Liver (tissue), 3 donors: ENCODE results near the gene COL7A1.

Experiments used
- CTCF ChIP-seq: fragments of 150-350 bp; IDR thresholded peaks from 2 replicates; pipeline ENCODE4 v1.5.1; 2017; ENCODE audit warnings: improper control_type of control experiment, low read depth, low read length; ENCODE audit not compliant: missing input control
- RAD21 ChIP-seq, 2 donors: IDR thresholded peaks; 2 replicates each; pipeline ENCODE4 v1.6.1; 2016; ENCODE audit warnings: antibody characterized with exemption in 2 of 2, mild to moderate bottlenecking in 2 of 2
- SP1 ChIP-seq: IDR thresholded peaks from 2 replicates; pipeline ENCODE4 v1.6.1; 2018; ENCODE audit warnings: antibody characterized with exemption, mild to moderate bottlenecking
- YY1 ChIP-seq: IDR thresholded peaks from 2 replicates; pipeline ENCODE4 v1.6.1; 2016; ENCODE audit warnings: antibody characterized with exemption, mild to moderate bottlenecking
- ZBTB33 ChIP-seq: IDR thresholded peaks from 2 replicates; pipeline ENCODE4 v1.6.1; 2016; ENCODE audit warnings: antibody characterized with exemption
- donor health status: healthy.
- donor health status: healthy.

- TF ChIP-seq CTCF (no peak), RAD21 (IDR thresholded peaks at IDR 0.05) (no peak), SP1 (no peak), YY1 (no peak), ZBTB33 (no peak)
These were observed 17.2 kb upstream of the COL7A1 start for GRCh38 chr3:48612309-48612708.
